H1 (cell line): ENCODE measurements around the gene IRS1. TPM values are rescaled to one million over a fixed set of nuclear protein-coding genes. Genes with fewer than 3 reads are reported as not detected.

ENCODE experiments used
- ATF3 ChIP-seq: IDR thresholded peaks from 2 replicates; pipeline ENCODE4 v1.6.1; 2011; ENCODE audit warnings: low read depth, mild to moderate bottlenecking, low read length; ENCODE audit not compliant: insufficient read depth
- BCL11A ChIP-seq, 2 experiments: IDR thresholded peaks; one replicate each; pipeline ENCODE4 v1.6.1; 2011; ENCODE audit warnings: low read depth in 2 of 2, low read length in 2 of 2, mild to moderate bottlenecking in 2 of 2
- CHD1 ChIP-seq: IDR thresholded peaks from 2 replicates; pipeline ENCODE4 v1.6.1; 2012; ENCODE audit warnings: low read depth, low read length, improper control_type of control experiment
- CTBP2 ChIP-seq: IDR thresholded peaks from 2 replicates; pipeline ENCODE4 v1.7.0; 2011; ENCODE audit warnings: borderline replicate concordance, mild to moderate bottlenecking, moderate library complexity, mixed read lengths, low read length; ENCODE audit not compliant: insufficient read depth, insufficient read length
- EGR1 ChIP-seq: IDR thresholded peaks from 2 replicates; pipeline ENCODE4 v1.6.1; 2011; ENCODE audit warnings: low read depth, low read length, borderline replicate concordance
- EP300 ChIP-seq, 2 experiments: IDR thresholded peaks; 1 replicate in 1 of 2; 2 replicates in 1 of 2; pipeline ENCODE4 v1.6.1; 2011 to 2012; ENCODE audit warnings: low read depth in 2 of 2, low read length in 2 of 2, mild to moderate bottlenecking in 2 of 2, borderline replicate concordance in 1 of 2, inconsistent platforms in 1 of 2, moderate library complexity in 1 of 2
- GTF2F1 ChIP-seq: IDR thresholded peaks from 2 replicates; pipeline ENCODE4 v1.6.1; 2012; ENCODE audit warnings: low read depth, low read length, improper control_type of control experiment, borderline replicate concordance
- PHF8 ChIP-seq: fragments of 200-600 bp; sonication (generic); conservative IDR thresholded peaks from 2 replicates; pipeline ENCODE4 v1.7.1; 2012; ENCODE audit warnings: low read depth, mild to moderate bottlenecking, inconsistent platforms, low read length, moderate library complexity
- POU5F1 ChIP-seq: IDR thresholded peaks from 2 replicates; pipeline ENCODE4 v1.6.1; 2011; ENCODE audit warnings: low read depth, mild to moderate bottlenecking, low read length, moderate library complexity
- RXRA ChIP-seq: IDR thresholded peaks from 2 replicates; pipeline ENCODE4 v1.6.1; 2011; ENCODE audit warnings: low read depth, mild to moderate bottlenecking, low read length, moderate library complexity; ENCODE audit not compliant: insufficient read depth
- SAP30 ChIP-seq: fragments of 300-600 bp; sonication (generic); IDR thresholded peaks from 2 replicates; pipeline ENCODE4 v1.7.1; 2012; ENCODE audit warnings: low read length, moderate library complexity, mild to moderate bottlenecking, inconsistent platforms; ENCODE audit not compliant: insufficient read depth, insufficient replicate concordance
- SIN3A ChIP-seq, 2 experiments: IDR thresholded peaks in 1 of 2; conservative IDR thresholded peaks in 1 of 2; 2 replicates each; pipeline ENCODE4 v1.6.1; 2011 to 2012; ENCODE audit warnings: low read length in 2 of 2, improper control_type of control experiment in 1 of 2, low read depth in 1 of 2, mild to moderate bottlenecking in 1 of 2
- SIRT6 ChIP-seq: IDR thresholded peaks from one replicate; pipeline ENCODE4 v1.7.1; 2012; ENCODE audit warnings: low read length, inconsistent platforms
- polyA plus RNA-seq, 7 experiments: library from polyadenylated mRNA; depleted of rRNA in 3 of 7; stranded (reverse) in 5 of 7; unstranded in 2 of 7; fragments of >200 nt in 5 of 7; fragments of 200-250 nt in 2 of 7; gene quantifications; 1 replicate in 5 of 7; 2 replicates in 1 of 7; 4 replicates in 1 of 7; pipeline versions ENCODE4 v1.2.1 to v1.2.3, GENCODE V29; 2011 to 2013; ENCODE audit warnings: missing spikeins in 2 of 7, mixed read lengths in 2 of 7
- total RNA-seq: library from RNA; stranded (reverse); fragmentation: NEBNext Ultra II Directional; extraction: Animal tissue kit (Norgen Biotek cat#: 25700); gene quantifications from 2 replicates; pipeline ENCODE4 v1.2.1, GENCODE V29; 2021
- TF ChIP-seq, protein P1 (sequence below), 3 experiments: IDR thresholded peaks; 1 replicate in 2 of 3; 2 replicates in 1 of 3; pipeline versions ENCODE4 v1.5.1 to v1.6.1; 2011; ENCODE audit warnings: low read length in 3 of 3, mild to moderate bottlenecking in 3 of 3, inconsistent platforms in 2 of 3, low read depth in 1 of 3, moderate library complexity in 1 of 3; ENCODE audit not compliant: insufficient read depth in 1 of 3; ENCODE audit errors: control extremely low read depth in 1 of 3

IRS1 gene
- total and polyA plus RNA-seq, 2 of the 8 experiments (the other 6 are each of a cell fraction or from before 2014, with no cell fraction given) = 9.1 to 26.9 TPM

DNA sequence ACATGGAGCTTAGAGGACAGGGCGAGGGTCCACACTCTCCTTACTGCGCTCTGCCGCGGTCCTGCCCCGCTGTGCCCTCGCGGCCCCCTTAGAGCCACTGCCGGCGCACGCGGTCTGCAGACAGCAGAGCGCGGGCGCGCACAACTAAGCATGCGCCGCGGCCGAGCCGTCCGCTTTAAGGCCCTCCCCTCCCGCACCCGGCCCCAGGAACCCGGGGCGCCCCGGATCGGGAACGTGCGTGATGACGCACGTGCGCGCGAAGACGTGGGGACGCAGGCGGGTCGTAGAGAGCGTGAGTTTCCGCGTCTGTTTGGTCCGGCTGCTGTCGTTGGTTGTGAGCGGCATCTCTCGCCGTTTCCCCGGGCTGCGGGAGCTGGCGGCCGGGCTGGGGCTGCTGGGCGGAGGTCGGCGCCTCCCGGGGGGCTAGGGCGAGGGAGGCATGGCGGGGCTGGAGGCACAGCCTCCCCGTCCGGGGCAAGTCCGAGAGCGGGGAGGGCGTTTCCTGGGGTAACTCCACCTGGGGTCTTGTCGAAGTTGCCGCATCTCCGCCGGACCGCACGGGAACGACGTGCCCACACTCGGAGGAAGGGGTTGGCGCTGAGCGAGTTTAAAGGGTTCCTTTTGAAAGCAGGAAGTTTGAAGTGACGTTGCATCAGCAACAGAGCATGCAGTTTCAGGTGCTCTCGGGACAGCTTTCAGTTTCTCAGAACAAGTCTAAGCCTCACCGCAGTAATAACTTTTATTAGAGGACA lies 36.4 kb upstream of the IRS1 start, which contains the start of gene RHBDD1 (continued):
- no peak for TF ChIP-seq RXRA
- TF ChIP-seq ATF3 = no peak
- no peak for TF ChIP-seq CTBP2
- TF ChIP-seq, protein P1, sequence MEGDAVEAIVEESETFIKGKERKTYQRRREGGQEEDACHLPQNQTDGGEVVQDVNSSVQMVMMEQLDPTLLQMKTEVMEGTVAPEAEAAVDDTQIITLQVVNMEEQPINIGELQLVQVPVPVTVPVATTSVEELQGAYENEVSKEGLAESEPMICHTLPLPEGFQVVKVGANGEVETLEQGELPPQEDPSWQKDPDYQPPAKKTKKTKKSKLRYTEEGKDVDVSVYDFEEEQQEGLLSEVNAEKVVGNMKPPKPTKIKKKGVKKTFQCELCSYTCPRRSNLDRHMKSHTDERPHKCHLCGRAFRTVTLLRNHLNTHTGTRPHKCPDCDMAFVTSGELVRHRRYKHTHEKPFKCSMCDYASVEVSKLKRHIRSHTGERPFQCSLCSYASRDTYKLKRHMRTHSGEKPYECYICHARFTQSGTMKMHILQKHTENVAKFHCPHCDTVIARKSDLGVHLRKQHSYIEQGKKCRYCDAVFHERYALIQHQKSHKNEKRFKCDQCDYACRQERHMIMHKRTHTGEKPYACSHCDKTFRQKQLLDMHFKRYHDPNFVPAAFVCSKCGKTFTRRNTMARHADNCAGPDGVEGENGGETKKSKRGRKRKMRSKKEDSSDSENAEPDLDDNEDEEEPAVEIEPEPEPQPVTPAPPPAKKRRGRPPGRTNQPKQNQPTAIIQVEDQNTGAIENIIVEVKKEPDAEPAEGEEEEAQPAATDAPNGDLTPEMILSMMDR (IDR thresholded peaks at IDR 0.05; ENCODE audit: control extremely low read depth in 1 of 3, insufficient read depth in 1 of 3, low read depth in 1 of 3, low read length in 3 of 3) = peak in 1 of 3 experiments; percentile 1; a peak in 1 of 4 replicates
- TF ChIP-seq PHF8 = peak; percentile 82
- TF ChIP-seq EP300 (IDR thresholded peaks at IDR 0.05; ENCODE audit: borderline replicate concordance in 1 of 2, low read depth in 2 of 2, low read length in 2 of 2) = no peak
- TF ChIP-seq EGR1 = no peak; the same call in 1 of the 2 replicates
- TF ChIP-seq CHD1 = no peak
- TF ChIP-seq SIN3A (conservative IDR thresholded peaks at IDR 0.05 in 1 of 2, IDR thresholded peaks at IDR 0.05 in 1 of 2; ENCODE audit: low read depth in 1 of 2, low read length in 2 of 2) = no peak
- peak; percentile 33; the same call in 1 of the 2 replicates for TF ChIP-seq GTF2F1
- no peak for TF ChIP-seq SAP30
- TF ChIP-seq POU5F1 = no peak
- no peak for TF ChIP-seq SIRT6
- no peak for TF ChIP-seq BCL11A (IDR thresholded peaks at IDR 0.05; ENCODE audit: low read depth in 2 of 2, low read length in 2 of 2)
- TF ChIP-seq, all 59 proteins: peak for 22
